BJ (cell line): ENCODE data around the gene SLC10A7. TPM values are rescaled to one million over a fixed set of nuclear protein-coding genes. Genes with fewer than 3 reads are reported as not detected.

Experiments used
- CTCF ChIA-PET: fragments of 350-600 bp; formaldehyde crosslinking; extraction: SDS; loops from one replicate; lab custom pipeline; 2021; ENCODE audit warnings: antibody characterized with exemption, inconsistent platforms; lab: Yijun Ruan, JAX
- POLR2A ChIA-PET: fragments of 300-600 bp; sonication (Branson Sonifier 250); formaldehyde crosslinking; extraction: SDS; loops from one replicate; lab custom pipeline; 2021; ENCODE audit warnings: antibody characterized with exemption; lab: Charles Lee
- DNase-seq: peaks from one replicate; pipeline ENCODE4 v3.0.0-alpha.2; 2011; ENCODE audit warnings: low read depth
- H3K27me3 ChIP-seq: 2 replicates; pipeline ENCODE4 v1.6.0; 2011; ENCODE audit warnings: low read length; ENCODE audit not compliant: control insufficient read depth, insufficient read depth
- H3K36me3 ChIP-seq: 2 replicates; pipeline ENCODE4 v1.5.1; 2011; ENCODE audit warnings: low read length; ENCODE audit not compliant: control insufficient read depth, insufficient read depth
- H3K4me3 ChIP-seq: 2 replicates; pipeline ENCODE4 v1.5.1; 2011; ENCODE audit warnings: low read depth, mild to moderate bottlenecking, control low read depth, low read length
- polyA plus RNA-seq: library from polyadenylated mRNA; depleted of rRNA; stranded (reverse); fragments of >200 nt; gene quantifications from 2 replicates; pipeline ENCODE4 v1.2.3, GENCODE V29; 2011
- TF ChIP-seq, protein P1 (sequence below): IDR thresholded peaks from 2 replicates; pipeline ENCODE4 v1.5.1; 2011; ENCODE audit warnings: low read depth, mild to moderate bottlenecking, control low read depth, inconsistent platforms, low read length, moderate library complexity; ENCODE audit not compliant: insufficient read depth

SLC10A7 gene
- polyA plus RNA-seq, 1 experiment, result 3.9 TPM

DNA sequence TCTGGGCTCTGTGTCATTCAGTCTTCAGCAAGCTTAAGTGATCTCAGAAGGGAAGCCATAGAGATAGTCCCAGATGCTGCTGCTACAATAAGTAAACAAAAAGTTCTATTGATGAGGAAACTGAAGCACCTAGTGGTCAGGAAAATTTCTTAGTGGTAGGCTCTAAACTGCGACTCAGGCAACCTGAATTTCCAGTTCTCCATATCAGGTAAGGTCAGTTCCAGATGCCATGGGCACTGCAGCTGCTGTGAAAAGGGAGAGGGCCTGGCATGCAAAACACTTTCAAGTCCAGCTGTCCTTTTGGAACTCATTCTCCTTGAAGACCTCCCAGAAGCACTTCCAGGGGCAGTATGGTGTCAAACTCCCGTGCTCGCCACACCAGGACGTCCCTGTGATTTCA, 261.2 kb downstream of the SLC10A7 start:
- POLR2A ChIA-PET, result no interaction called here
- TF ChIP-seq, protein P1, sequence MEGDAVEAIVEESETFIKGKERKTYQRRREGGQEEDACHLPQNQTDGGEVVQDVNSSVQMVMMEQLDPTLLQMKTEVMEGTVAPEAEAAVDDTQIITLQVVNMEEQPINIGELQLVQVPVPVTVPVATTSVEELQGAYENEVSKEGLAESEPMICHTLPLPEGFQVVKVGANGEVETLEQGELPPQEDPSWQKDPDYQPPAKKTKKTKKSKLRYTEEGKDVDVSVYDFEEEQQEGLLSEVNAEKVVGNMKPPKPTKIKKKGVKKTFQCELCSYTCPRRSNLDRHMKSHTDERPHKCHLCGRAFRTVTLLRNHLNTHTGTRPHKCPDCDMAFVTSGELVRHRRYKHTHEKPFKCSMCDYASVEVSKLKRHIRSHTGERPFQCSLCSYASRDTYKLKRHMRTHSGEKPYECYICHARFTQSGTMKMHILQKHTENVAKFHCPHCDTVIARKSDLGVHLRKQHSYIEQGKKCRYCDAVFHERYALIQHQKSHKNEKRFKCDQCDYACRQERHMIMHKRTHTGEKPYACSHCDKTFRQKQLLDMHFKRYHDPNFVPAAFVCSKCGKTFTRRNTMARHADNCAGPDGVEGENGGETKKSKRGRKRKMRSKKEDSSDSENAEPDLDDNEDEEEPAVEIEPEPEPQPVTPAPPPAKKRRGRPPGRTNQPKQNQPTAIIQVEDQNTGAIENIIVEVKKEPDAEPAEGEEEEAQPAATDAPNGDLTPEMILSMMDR, result no peak
- no peaks in the 10 kb centered on the region; the same call in 1 of the 2 replicates for H3K36me3 ChIP-seq
- H3K4me3 ChIP-seq, result no peak overlapping the region
- H3K27me3 ChIP-seq, result no peaks in the 10 kb centered on the region
- no peak for DNase-seq
- CTCF ChIA-PET, result interaction anchor here (1.3 kb wide), 1 partner anchor 9 kb away, joined by 4 read pairs; no protein-coding TSS in a partner anchor

DNA sequence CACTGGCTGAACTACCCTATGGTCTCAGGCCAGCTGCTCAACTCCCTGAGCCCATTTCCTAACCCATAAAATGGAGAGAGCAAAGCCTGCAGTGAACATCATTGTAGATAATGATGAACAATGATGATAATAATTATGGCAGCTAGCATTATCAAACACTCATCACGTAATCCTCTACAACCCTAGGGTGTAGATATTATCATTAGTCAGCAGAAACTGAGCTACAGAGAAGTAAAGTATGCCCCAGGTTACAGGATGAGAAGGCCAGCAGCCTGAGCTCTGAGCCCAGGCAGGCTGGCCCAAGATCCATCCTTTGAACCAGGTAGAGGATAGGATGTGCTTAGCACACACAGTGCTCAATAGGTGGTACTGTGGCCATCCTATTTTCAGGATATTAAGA, 264.2 kb downstream of the SLC10A7 start:
- TF ChIP-seq, protein P1, result no peak
- no peak overlapping the region for H3K4me3 ChIP-seq
- H3K36me3 ChIP-seq, result no peaks in the 10 kb centered on the region; the same call in 1 of the 2 replicates
- ChIA-PET CTCF (no interaction called here), POLR2A (no interaction called here)
- no peak for DNase-seq
- no peaks in the 10 kb centered on the region for H3K27me3 ChIP-seq

DNA sequence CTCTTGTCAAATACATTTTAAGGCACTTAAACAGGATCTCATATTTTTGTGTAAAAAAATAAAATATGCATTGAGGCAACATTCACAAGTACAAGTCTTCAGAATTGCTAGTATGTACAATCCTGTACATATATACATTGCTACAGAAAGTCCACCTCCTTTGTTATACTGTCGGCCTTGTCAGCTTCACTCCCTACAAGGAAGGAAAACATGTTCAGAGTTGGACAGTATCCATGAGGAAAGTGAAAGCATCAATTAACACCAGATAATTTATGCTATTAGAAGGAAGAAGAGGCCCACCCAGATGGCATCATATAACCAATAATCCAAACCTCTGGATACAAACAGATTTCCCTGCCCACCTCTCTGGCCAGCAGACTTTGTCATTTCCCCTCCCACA, 265.4 kb downstream of the SLC10A7 start:
- TF ChIP-seq, protein P1, result no peak
- DNase-seq, result no peak
- H3K36me3 ChIP-seq, result no peaks in the 10 kb centered on the region; the same call in 1 of the 2 replicates
- no peaks in the 10 kb centered on the region for H3K27me3 ChIP-seq
- ChIA-PET CTCF (no interaction called here), POLR2A (no interaction called here)
- no peak overlapping the region for H3K4me3 ChIP-seq

DNA sequence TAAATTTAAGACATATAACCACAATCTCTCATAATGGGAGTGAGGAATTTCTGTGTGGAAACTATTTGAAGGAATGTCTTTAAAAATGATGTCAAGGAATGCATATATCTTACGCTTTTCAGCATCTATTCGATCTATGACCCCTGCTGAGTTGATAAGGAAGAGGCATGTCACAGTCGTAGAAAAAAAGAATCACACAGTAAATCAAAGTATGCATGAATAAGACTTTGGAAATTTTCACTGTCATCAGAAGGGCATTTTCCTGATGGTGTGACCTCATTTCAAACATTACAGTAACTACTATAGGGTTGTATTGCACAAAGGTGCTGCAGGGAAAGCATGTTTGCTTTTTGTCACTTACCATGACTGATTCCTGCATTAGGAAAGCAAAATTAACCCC, 265.9 kb downstream of the SLC10A7 start:
- POLR2A ChIA-PET, result no interaction called here
- TF ChIP-seq, protein P1, result no peak
- DNase-seq, result peak; percentile 68
- CTCF ChIA-PET, result no interaction called here
- H3K4me3 ChIP-seq, result no peak overlapping the region
- no peaks in the 10 kb centered on the region; the same call in 1 of the 2 replicates for H3K36me3 ChIP-seq
- no peaks in the 10 kb centered on the region for H3K27me3 ChIP-seq

DNA sequence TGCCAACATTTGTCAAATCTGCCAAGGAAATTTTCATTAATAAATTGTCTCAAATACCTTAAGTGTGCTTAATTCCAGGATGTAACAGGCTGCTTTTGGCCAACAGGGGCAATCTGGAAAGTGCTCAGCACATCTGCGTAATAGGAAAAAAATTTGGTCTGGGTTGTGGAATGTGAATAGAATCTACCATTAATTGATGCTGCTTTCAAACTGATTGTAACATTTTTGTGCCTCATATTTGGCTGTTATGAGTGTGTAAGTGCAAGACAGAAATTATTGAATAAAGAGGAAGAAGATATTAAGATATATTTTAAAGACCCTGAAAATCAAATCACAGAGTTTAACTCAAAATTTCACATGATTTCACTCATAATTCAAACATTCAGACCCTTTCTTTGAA, 266.3 kb downstream of the SLC10A7 start:
- DNase-seq, result peak; percentile 39
- no peaks in the 10 kb centered on the region; the same call in 1 of the 2 replicates for H3K36me3 ChIP-seq
- TF ChIP-seq, protein P1, result peak; percentile 39
- ChIA-PET CTCF (no interaction called here), POLR2A (no interaction called here)
- H3K27me3 ChIP-seq, result no peaks in the 10 kb centered on the region
- H3K4me3 ChIP-seq, result no peak overlapping the region
